ENCODE measurements around the gene PCDH15.

PCDH15 gene

GRCh38 chr10:54708591-54708990 is 92.4 kb downstream of the PCDH15 start:
- no peak for TF ChIP-seq CTCF (IDR thresholded peaks at IDR 0.05)
- no peaks in the 10 kb centered on the region for H3K36me3 ChIP-seq
- H3K27ac ChIP-seq: no peak overlapping the region
- H3K27me3 ChIP-seq: no peaks in the 10 kb centered on the region
- H3K4me3 ChIP-seq (ENCODE audit: low read depth in 1 of 2, low read length in 1 of 2): no peak overlapping the region
- no peaks in the 10 kb centered on the region for H3K9me3 ChIP-seq
- no peaks in the 10 kb centered on the region for H3K4me1 ChIP-seq (ENCODE audit: control insufficient read depth in 1 of 2, insufficient read depth in 1 of 2, low read depth in 1 of 2, low read length in 1 of 2)

GRCh38 chr10:54708021-54708420 is 93.0 kb downstream of the PCDH15 start:
- H3K27me3 ChIP-seq: no peaks in the 10 kb centered on the region
- TF ChIP-seq CTCF (IDR thresholded peaks at IDR 0.05): no peak
- H3K36me3 ChIP-seq: no peaks in the 10 kb centered on the region
- no peak overlapping the region for H3K27ac ChIP-seq
- no peaks in the 10 kb centered on the region for H3K4me1 ChIP-seq (ENCODE audit: control insufficient read depth in 1 of 2, insufficient read depth in 1 of 2, low read depth in 1 of 2, low read length in 1 of 2)
- H3K9me3 ChIP-seq: no peaks in the 10 kb centered on the region
- no peak overlapping the region for H3K4me3 ChIP-seq (ENCODE audit: low read depth in 1 of 2, low read length in 1 of 2)

GRCh38 chr10:54702583-54703485 is 98.2 kb downstream of the PCDH15 start:
- TF ChIP-seq CTCF (IDR thresholded peaks at IDR 0.05): no peak
- no peaks in the 10 kb centered on the region for H3K9me3 ChIP-seq
- H3K36me3 ChIP-seq: no peaks in the 10 kb centered on the region
- H3K4me1 ChIP-seq (ENCODE audit: control insufficient read depth in 1 of 2, insufficient read depth in 1 of 2, low read depth in 1 of 2, low read length in 1 of 2): no peaks in the 10 kb centered on the region
- H3K27ac ChIP-seq: no peak overlapping the region
- no peak overlapping the region for H3K4me3 ChIP-seq (ENCODE audit: low read depth in 1 of 2, low read length in 1 of 2)
- H3K27me3 ChIP-seq: no peaks in the 10 kb centered on the region

- Histone ChIP-seq H3K27ac (no peak overlapping the region), H3K36me3 (no peaks in the 10 kb centered on the region), H3K4me1 (ENCODE audit: control insufficient read depth in 1 of 2, insufficient read depth in 1 of 2, low read depth in 1 of 2, low read length in 1 of 2) (no peaks in the 10 kb centered on the region), H3K27me3 (no peaks in the 10 kb centered on the region), H3K4me3 (ENCODE audit: low read depth in 1 of 2, low read length in 1 of 2) (no peak overlapping the region), H3K9me3 (no peaks in the 10 kb centered on the region)
- no peak for TF ChIP-seq CTCF (IDR thresholded peaks at IDR 0.05)
These were observed 109.7 kb downstream of the PCDH15 start for GRCh38 chr10:54691331-54691730.

- H3K36me3 ChIP-seq: no peaks in the 10 kb centered on the region
- H3K9me3 ChIP-seq: no peaks in the 10 kb centered on the region
- H3K4me1 ChIP-seq (ENCODE audit: control insufficient read depth in 1 of 2, insufficient read depth in 1 of 2, low read depth in 1 of 2, low read length in 1 of 2): no peaks in the 10 kb centered on the region
- no peak overlapping the region for H3K4me3 ChIP-seq (ENCODE audit: low read depth in 1 of 2, low read length in 1 of 2)
- H3K27ac ChIP-seq: no peak overlapping the region
- TF ChIP-seq CTCF (IDR thresholded peaks at IDR 0.05): no peak
- H3K27me3 ChIP-seq: no peaks in the 10 kb centered on the region
These were observed 118.5 kb downstream of the PCDH15 start for GRCh38 chr10:54682554-54682953.

Data from neutrophil (primary cell).